Regular cardiac myocyte (primary cell): ENCODE measurements around the gene SDHB. TPM values are rescaled to one million over a fixed set of nuclear protein-coding genes. Genes with fewer than 3 reads are reported as not detected.

Source experiments
- total RNA-seq: library from RNA; depleted of rRNA; stranded (reverse); fragments of >200 nt; gene quantifications from 2 replicates; pipeline ENCODE4 v1.2.3, GENCODE V29; 2014

SDHB gene
- 106 and 146 TPM in 2 replicates for total RNA-seq

GRCh38 chr1:17053685-17054410 lies at the start of gene SDHB:
Gene SDHB (minus strand): TSS chr1:17054032. CDS start chr1:17054019, 13 bp downstream.

GRCh38 chr1:17011439-17012307 lies 42.2 kb downstream of the SDHB start, which contains the start of gene ATP13A2:
Gene ATP13A2 (minus strand): TSS chr1:17011928. CDS start chr1:17011738, 190 bp downstream.

GRCh38 chr1:16980473-16981268 lies 73.2 kb downstream of the SDHB start, which contains the start of gene MFAP2:
Gene MFAP2 (minus strand): TSS chr1:16980620. CDS start chr1:16978273, 2,347 bp downstream.

Other genes starting within 250 kb of the SDHB start
- gene RNU1-2, start 158.1 kb downstream of the SDHB start, total RNA-seq, result under 0.01 TPM in 2 replicates
- gene CROCC, start 132.1 kb downstream of the SDHB start, total RNA-seq, result 17.2 and 17.4 TPM in 2 replicates
- gene MFAP2, start 73.4 kb downstream of the SDHB start, total RNA-seq, result 4.6 and 7.9 TPM in 2 replicates
- 16.9 and 52.5 TPM in 2 replicates for gene ATP13A2, start 42.1 kb downstream of the SDHB start, total RNA-seq
- 0.19 and 0.56 TPM in 2 replicates for gene PADI2, start 65.4 kb upstream of the SDHB start, total RNA-seq
- gene PADI1, start 151.1 kb upstream of the SDHB start, total RNA-seq, result under 0.01 and 0.28 TPM in 2 replicates
- gene PADI3, start 195.1 kb upstream of the SDHB start, total RNA-seq, result not detected in 2 replicates